ENCODE data around the gene SLC26A9. TPM values are rescaled to one million over a fixed set of nuclear protein-coding genes. Genes with fewer than 3 reads are reported as not detected.

The SLC26A9 gene
- total RNA-seq, 2 donors from 2014 or later = 0.22 TPM

DNA sequence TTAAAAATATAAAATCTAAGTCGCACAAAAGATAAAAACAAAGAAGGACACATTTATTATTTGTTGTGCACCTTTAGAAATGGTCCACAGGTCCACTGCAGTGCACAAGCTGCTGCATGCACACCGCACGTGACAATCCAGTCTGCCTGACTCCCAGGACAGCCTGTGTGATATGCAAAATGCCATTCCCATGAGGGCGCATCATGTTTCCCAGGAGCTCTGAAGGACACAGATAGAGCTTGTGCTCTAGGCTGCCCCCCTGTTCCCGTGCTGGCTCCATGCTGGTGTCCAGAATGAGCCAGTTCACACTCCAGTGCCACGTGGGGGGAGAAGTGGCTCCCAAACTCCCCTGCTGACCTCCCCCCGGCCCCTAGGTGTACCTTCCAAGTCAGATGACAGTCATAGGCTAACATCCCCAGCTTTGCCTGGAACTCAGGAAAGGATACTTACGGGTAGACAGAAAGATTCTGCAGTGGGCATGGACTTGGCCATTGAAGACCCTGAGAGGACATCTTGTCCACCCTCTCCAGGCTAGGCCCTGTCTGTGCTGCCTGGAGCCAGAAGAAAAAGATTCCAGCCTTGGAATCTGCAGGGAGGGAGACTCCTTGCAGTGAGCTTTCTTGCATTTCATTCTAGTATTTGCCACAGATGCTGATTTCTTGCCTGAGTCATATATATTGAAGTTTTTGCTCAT lies 33.6 kb upstream of the SLC26A9 start:
- TF ChIP-seq, protein P1, sequence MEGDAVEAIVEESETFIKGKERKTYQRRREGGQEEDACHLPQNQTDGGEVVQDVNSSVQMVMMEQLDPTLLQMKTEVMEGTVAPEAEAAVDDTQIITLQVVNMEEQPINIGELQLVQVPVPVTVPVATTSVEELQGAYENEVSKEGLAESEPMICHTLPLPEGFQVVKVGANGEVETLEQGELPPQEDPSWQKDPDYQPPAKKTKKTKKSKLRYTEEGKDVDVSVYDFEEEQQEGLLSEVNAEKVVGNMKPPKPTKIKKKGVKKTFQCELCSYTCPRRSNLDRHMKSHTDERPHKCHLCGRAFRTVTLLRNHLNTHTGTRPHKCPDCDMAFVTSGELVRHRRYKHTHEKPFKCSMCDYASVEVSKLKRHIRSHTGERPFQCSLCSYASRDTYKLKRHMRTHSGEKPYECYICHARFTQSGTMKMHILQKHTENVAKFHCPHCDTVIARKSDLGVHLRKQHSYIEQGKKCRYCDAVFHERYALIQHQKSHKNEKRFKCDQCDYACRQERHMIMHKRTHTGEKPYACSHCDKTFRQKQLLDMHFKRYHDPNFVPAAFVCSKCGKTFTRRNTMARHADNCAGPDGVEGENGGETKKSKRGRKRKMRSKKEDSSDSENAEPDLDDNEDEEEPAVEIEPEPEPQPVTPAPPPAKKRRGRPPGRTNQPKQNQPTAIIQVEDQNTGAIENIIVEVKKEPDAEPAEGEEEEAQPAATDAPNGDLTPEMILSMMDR (conservative IDR thresholded peaks at IDR 0.05) = no peak
- Mint-ChIP-seq H3K9me3 (peaks cover 5% of the 10 kb centered on the region), H3K36me3 (ENCODE audit: low read depth) (no peaks in the 10 kb centered on the region), H3K27me3 (ENCODE audit: insufficient read depth) (peaks cover 1% of the 10 kb centered on the region), H3K4me1 (peaks cover 8% of the 10 kb centered on the region), H3K27ac (peak overlapping the region; percentile 30), H3K4me3 (no peak overlapping the region)
- peak; percentile 81 for DNase-seq
- 66 to 75% methylated on average over 8 of the region's 8 CpGs for WGBS, 2 experiments (ENCODE audit: insufficient coverage in 1 of 2, insufficient read length in 1 of 2)
- no peaks in the 10 kb centered on the region for H3K9me3 ChIP-seq (ENCODE audit: control insufficient read depth, low read length)
- H3K9ac ChIP-seq (ENCODE audit: extremely low read depth, low read length, poor library complexity, severe bottlenecking) = no peak overlapping the region
- H3K27me3 ChIP-seq (ENCODE audit: control insufficient read depth, insufficient read depth, low read length, poor library complexity, severe bottlenecking) = no peaks in the 10 kb centered on the region
- H3K27ac ChIP-seq (ENCODE audit: low read depth, low read length) = no peak overlapping the region
- no peak overlapping the region for H3K4me3 ChIP-seq (ENCODE audit: low read length)
- no peaks in the 10 kb centered on the region for H3K36me3 ChIP-seq (ENCODE audit: control insufficient read depth, insufficient read depth, low read length)
- H3K4me1 ChIP-seq (ENCODE audit: control insufficient read depth, insufficient read depth, low read length) = peaks cover 8% of the 10 kb centered on the region

DNA sequence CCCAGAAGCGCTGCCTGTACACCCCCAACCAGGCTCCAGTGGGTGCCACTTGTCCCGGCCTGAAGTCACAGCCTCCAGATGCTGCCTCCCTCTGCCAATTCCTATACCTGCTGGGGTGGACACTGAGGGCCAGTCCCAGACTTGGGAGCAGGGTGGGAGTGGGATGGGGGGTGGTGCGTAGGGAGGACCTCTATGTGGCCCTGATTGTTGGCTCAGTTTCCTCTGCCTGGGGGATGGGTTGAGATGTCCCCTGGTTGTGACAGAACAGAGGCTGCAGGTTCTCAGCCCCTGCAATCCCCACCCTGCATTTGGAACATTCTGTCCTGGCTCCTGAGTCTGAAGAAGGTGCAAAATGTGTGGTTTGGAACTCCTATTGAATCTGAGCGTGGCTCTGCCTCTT lies 32.8 kb upstream of the SLC26A9 start:
- peaks cover 8% of the 10 kb centered on the region for H3K4me1 Mint-ChIP-seq
- peaks cover under 1% of the 10 kb centered on the region for H3K9me3 Mint-ChIP-seq
- peak overlapping the region; percentile 11 for H3K27ac ChIP-seq (ENCODE audit: low read depth, low read length)
- peaks cover 8% of the 10 kb centered on the region for H3K4me1 ChIP-seq (ENCODE audit: control insufficient read depth, insufficient read depth, low read length)
- no peaks in the 10 kb centered on the region for H3K9me3 ChIP-seq (ENCODE audit: control insufficient read depth, low read length)
- H3K4me3 ChIP-seq (ENCODE audit: low read length) = no peak overlapping the region
- no peak overlapping the region for H3K4me3 Mint-ChIP-seq
- H3K27ac Mint-ChIP-seq = peak overlapping the region; percentile 83
- H3K36me3 Mint-ChIP-seq (ENCODE audit: low read depth) = no peaks in the 10 kb centered on the region
- peaks cover 1% of the 10 kb centered on the region for H3K27me3 Mint-ChIP-seq (ENCODE audit: insufficient read depth)
- H3K9ac ChIP-seq (ENCODE audit: extremely low read depth, low read length, poor library complexity, severe bottlenecking) = no peak overlapping the region
- H3K27me3 ChIP-seq (ENCODE audit: control insufficient read depth, insufficient read depth, low read length, poor library complexity, severe bottlenecking) = no peaks in the 10 kb centered on the region
- 79 to 83% methylated on average over 1 to 4 of the region's 4 CpGs for WGBS, 2 experiments (ENCODE audit: insufficient coverage in 1 of 2, insufficient read length in 1 of 2)
- no peak for DNase-seq
- TF ChIP-seq, protein P1 (conservative IDR thresholded peaks at IDR 0.05) = no peak
- no peaks in the 10 kb centered on the region for H3K36me3 ChIP-seq (ENCODE audit: control insufficient read depth, insufficient read depth, low read length)

DNA sequence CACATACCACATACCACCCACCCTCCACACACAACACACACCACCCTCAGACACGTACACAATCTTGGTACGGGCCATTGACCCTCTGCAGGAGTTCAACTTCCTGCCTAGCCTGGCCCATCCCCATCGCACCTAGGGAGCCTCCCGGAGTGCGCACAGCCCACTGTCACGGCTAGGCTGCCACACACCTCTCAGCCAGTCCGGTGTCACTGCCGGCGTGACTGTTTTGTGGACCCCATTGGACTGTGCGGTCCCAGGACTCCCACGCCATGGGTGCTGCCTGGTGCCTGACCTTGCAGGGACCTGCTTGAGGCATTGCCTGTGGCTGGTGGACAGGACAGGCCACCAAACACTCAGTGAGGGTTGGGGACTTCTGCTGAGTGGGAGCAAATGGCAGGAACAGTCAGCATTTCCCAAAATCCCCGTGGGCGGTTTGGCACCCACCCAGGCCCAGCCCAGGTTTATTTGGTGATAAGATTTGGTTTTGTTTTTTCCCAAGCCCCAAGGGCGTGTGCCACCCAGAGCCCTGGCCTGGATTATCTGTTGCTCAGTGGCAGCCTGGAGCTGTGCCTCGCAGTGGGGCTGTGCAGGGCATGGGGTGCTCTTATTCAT lies 32.2 kb upstream of the SLC26A9 start:
- H3K36me3 Mint-ChIP-seq (ENCODE audit: low read depth) = no peaks in the 10 kb centered on the region

More for the DNA sequence above, 32.2 kb upstream of the SLC26A9 start:
- WGBS, 2 experiments (ENCODE audit: insufficient coverage in 1 of 2, insufficient read length in 1 of 2) = 91 to 96% methylated on average over 9 to 15 of the region's 15 CpGs
- no peaks in the 10 kb centered on the region for H3K9me3 ChIP-seq (ENCODE audit: control insufficient read depth, low read length)
- no peak for DNase-seq
- H3K36me3 ChIP-seq (ENCODE audit: control insufficient read depth, insufficient read depth, low read length) = no peaks in the 10 kb centered on the region
- Mint-ChIP-seq H3K9me3 (no peaks in the 10 kb centered on the region), H3K4me3 (no peak overlapping the region), H3K4me1 (peaks cover 8% of the 10 kb centered on the region), H3K27ac (no peak overlapping the region), H3K27me3 (ENCODE audit: insufficient read depth) (peaks cover 1% of the 10 kb centered on the region)
- TF ChIP-seq, protein P1 (conservative IDR thresholded peaks at IDR 0.05) = no peak
- H3K4me3 ChIP-seq (ENCODE audit: low read length) = no peak overlapping the region
- H3K9ac ChIP-seq (ENCODE audit: extremely low read depth, low read length, poor library complexity, severe bottlenecking) = no peak overlapping the region
- peaks cover 8% of the 10 kb centered on the region for H3K4me1 ChIP-seq (ENCODE audit: control insufficient read depth, insufficient read depth, low read length)
- H3K27me3 ChIP-seq (ENCODE audit: control insufficient read depth, insufficient read depth, low read length, poor library complexity, severe bottlenecking) = no peaks in the 10 kb centered on the region
- H3K27ac ChIP-seq (ENCODE audit: low read depth, low read length) = no peak overlapping the region
